HG02970 (cell line): Measurements from ENCODE around the gene APOF.
A peak's percentile ranks its signal among the peaks of the same experiment; 100 is the strongest.
"Not testable (repeated sequence)": the region's sequence is repeated elsewhere in the genome, so short reads cannot be mapped to it uniquely, and the experiment has no call there.

Experiments used
- ATAC-seq: cut with Tn5 transposase; IDR thresholded peaks from one replicate; pipeline ENCODE4 v1.9.1; 2021; ENCODE audit warnings: mild to moderate bottlenecking, moderate library complexity, moderate number of reproducible peaks; ENCODE audit not compliant: unreplicated experiment, low FRiP score

APOF gene

GRCh38 chr12:56333679-56334489 is 28.8 kb downstream of the APOF start, which contains the start of gene PAN2:
PAN2 (minus strand) TSS chr12:56334000; CDS start chr12:56333094, 906 bp downstream.
- peak; percentile 82 for ATAC-seq

- ATAC-seq = no peak
Observed at GRCh38 chr12:56333197-56333678, 29.4 kb downstream of the APOF start.

- no peak for ATAC-seq
Observed at GRCh38 chr12:56332512-56333196, 30.0 kb downstream of the APOF start.

- ATAC-seq = no peak
Observed at GRCh38 chr12:56330936-56331490, 31.6 kb downstream of the APOF start.

GRCh38 chr12:56326533-56326932 is 36.1 kb downstream of the APOF start:
- ATAC-seq = no peak

GRCh38 chr12:56326126-56326525 is 36.5 kb downstream of the APOF start:
- no peak for ATAC-seq

GRCh38 chr12:56324206-56324605 is 38.5 kb downstream of the APOF start:
- ATAC-seq = no peak

- not testable (repeated sequence) for ATAC-seq
Observed at GRCh38 chr12:56321610-56322009, 41.0 kb downstream of the APOF start.

- no peak for ATAC-seq
Observed at GRCh38 chr12:56321027-56321426, 41.6 kb downstream of the APOF start.

- no peak for ATAC-seq
Observed at GRCh38 chr12:56317675-56318074, 45.0 kb downstream of the APOF start.

GRCh38 chr12:56315622-56316473 is 46.8 kb downstream of the APOF start, which contains the start of gene CNPY2:
CNPY2 (minus strand) TSS chr12:56315988; CDS start chr12:56315217, 771 bp downstream.
- peak; percentile 89 for ATAC-seq

- no peak for ATAC-seq
Observed at GRCh38 chr12:56315249-56315621, 47.4 kb downstream of the APOF start.

- ATAC-seq = no peak
Observed at GRCh38 chr12:56311003-56311402, 51.7 kb downstream of the APOF start.
